ENCODE data around the gene KRTAP3-1.
"Not testable (repeated sequence)": the region's sequence is repeated elsewhere in the genome, so short reads cannot be mapped to it uniquely, and the experiment has no call there.

KRTAP3-1 gene

DNA sequence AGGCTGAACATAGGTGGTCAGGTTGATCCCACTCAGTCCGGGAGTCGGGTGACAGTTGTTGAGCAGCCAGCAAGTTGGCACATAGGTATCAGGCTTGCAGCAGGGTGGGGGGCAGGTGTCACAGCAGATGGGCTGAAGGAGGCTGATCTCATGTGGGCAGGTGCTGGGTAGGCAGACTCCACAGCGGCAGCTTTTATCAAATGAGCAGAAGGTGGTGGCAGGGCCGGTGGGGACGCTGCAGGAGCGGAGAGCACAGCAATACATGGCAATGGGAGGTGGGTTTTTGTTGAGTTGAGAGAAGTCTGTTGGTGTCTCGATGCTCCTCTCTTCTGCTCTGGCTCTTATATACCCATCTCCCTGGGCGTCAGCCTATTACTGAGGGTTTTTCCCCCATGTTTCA is at the start of gene KRTAP3-1:
TSS of gene KRTAP3-1 (minus strand) at position 318 of the 400 bp plus-strand sequence. CDS start at position 264, 54 bp downstream.
- H3K4me3 ChIP-seq (ENCODE audit: low read depth in 1 of 5, low read length in 5 of 5) = no peak within 1 kb of the TSS
- H3K27ac ChIP-seq (ENCODE audit: low read depth, low read length) = no peak within 1 kb of the TSS
- H3K9me3 ChIP-seq (ENCODE audit: control insufficient read depth in 5 of 5, low read length in 5 of 5) = no peaks in the 10 kb centered on the region
- peaks cover 0 to 3% (median 0%) of the 10 kb centered on the region in 5 donors for H3K27me3 ChIP-seq (ENCODE audit: control insufficient read depth in 5 of 5, insufficient read depth in 4 of 5, low read length in 5 of 5)
- H3K4me1 ChIP-seq (ENCODE audit: control insufficient read depth in 5 of 5, insufficient read depth in 5 of 5, low read length in 5 of 5) = no peaks in the 10 kb centered on the region
- H3K36me3 ChIP-seq (ENCODE audit: control insufficient read depth in 5 of 5, insufficient read depth in 5 of 5, low read length in 5 of 5) = no peaks in the 10 kb centered on the region
- H3K9ac ChIP-seq (ENCODE audit: low read length in 5 of 5) = no peak within 1 kb of the TSS

DNA sequence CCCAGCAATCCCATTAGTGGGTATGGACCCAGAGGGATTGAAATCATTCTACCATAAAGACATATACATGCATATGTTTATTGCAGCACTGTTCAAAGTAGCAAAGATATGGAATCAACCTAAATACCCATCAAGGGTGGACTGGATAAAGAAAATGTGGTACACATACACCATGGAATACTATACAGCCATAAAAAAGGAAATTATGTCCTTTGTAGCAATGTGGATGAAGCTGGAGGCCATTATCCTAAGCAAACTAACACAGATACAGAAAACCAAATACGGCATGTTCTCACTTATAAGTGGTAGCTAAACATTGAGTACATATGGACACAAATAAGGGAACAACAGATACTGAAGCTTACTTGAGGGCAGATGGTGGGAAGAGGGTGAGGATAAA is 48.6 kb upstream of the KRTAP3-1 start:
- no peak overlapping the region for H3K27ac ChIP-seq (ENCODE audit: low read depth, low read length)
- H3K27me3 ChIP-seq (ENCODE audit: control insufficient read depth in 5 of 5, insufficient read depth in 4 of 5, low read length in 5 of 5) = peaks cover 0 to 7% (median 4%) of the 10 kb centered on the region in 5 donors
- H3K4me1 ChIP-seq (ENCODE audit: control insufficient read depth in 5 of 5, insufficient read depth in 5 of 5, low read length in 5 of 5) = no peaks in the 10 kb centered on the region
- H3K9ac ChIP-seq (ENCODE audit: low read length in 5 of 5) = no peak overlapping the region
- no peak overlapping the region for H3K4me3 ChIP-seq (ENCODE audit: low read depth in 1 of 5, low read length in 5 of 5)
- H3K36me3 ChIP-seq (ENCODE audit: control insufficient read depth in 5 of 5, insufficient read depth in 5 of 5, low read length in 5 of 5) = no peaks in the 10 kb centered on the region
- H3K9me3 ChIP-seq (ENCODE audit: control insufficient read depth in 5 of 5, low read length in 5 of 5) = peaks cover 0 to 4% (median 3%) of the 10 kb centered on the region in 5 donors

GRCh38 chr17:41055130-41055529 is 46.2 kb upstream of the KRTAP3-1 start, which contains the start of gene KRTAP2-2:
TSS of gene KRTAP2-2 (minus strand) at chr17:41055230. CDS start at chr17:41055211, 19 bp downstream.
- H3K27me3 ChIP-seq (ENCODE audit: control insufficient read depth in 5 of 5, insufficient read depth in 4 of 5, low read length in 5 of 5) = not testable (repeated sequence)

GRCh38 chr17:41054556-41054955 is 45.6 kb upstream of the KRTAP3-1 start:
- not testable (repeated sequence) for H3K27me3 ChIP-seq (ENCODE audit: control insufficient read depth in 5 of 5, insufficient read depth in 4 of 5, low read length in 5 of 5); H3K9me3 ChIP-seq (ENCODE audit: control insufficient read depth in 5 of 5, low read length in 5 of 5); H3K27ac ChIP-seq (ENCODE audit: low read depth, low read length); H3K4me1 ChIP-seq (ENCODE audit: control insufficient read depth in 5 of 5, insufficient read depth in 5 of 5, low read length in 5 of 5); H3K9ac ChIP-seq (ENCODE audit: low read length in 5 of 5); H3K4me3 ChIP-seq (ENCODE audit: low read depth in 1 of 5, low read length in 5 of 5); H3K36me3 ChIP-seq (ENCODE audit: control insufficient read depth in 5 of 5, insufficient read depth in 5 of 5, low read length in 5 of 5)

More at GRCh38 chr17:41055130-41055529, 46.2 kb upstream of the KRTAP3-1 start, which contains the start of gene KRTAP2-2:
- H3K4me3 ChIP-seq (ENCODE audit: low read depth in 1 of 5, low read length in 5 of 5); H3K9ac ChIP-seq (ENCODE audit: low read length in 5 of 5); H3K9me3 ChIP-seq (ENCODE audit: control insufficient read depth in 5 of 5, low read length in 5 of 5); H3K27ac ChIP-seq (ENCODE audit: low read depth, low read length); H3K4me1 ChIP-seq (ENCODE audit: control insufficient read depth in 5 of 5, insufficient read depth in 5 of 5, low read length in 5 of 5); H3K36me3 ChIP-seq (ENCODE audit: control insufficient read depth in 5 of 5, insufficient read depth in 5 of 5, low read length in 5 of 5): not testable (repeated sequence)

DNA sequence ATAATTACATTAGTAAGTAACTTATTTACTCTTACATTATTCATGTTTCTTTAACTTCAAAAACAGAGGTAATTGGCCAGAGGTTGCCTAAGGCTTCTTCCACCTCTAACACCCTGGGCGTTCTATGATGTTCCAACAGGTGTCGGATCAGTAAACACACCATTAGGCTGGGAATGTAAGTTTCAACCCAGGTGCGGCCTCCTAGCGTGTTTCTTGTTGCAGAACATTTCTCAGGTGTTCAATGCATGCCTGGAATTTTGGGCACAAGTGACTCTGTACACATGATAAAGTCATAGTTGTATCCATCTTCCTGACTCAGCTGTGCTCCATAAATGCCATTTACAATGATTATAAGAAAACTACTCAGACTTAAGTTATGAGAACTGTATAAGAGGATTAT is 45.1 kb upstream of the KRTAP3-1 start:
- Histone ChIP-seq H3K27ac (ENCODE audit: low read depth, low read length) (no peak overlapping the region), H3K9ac (ENCODE audit: low read length in 5 of 5) (no peak overlapping the region), H3K4me1 (ENCODE audit: control insufficient read depth in 5 of 5, insufficient read depth in 5 of 5, low read length in 5 of 5) (no peaks in the 10 kb centered on the region), H3K9me3 (ENCODE audit: control insufficient read depth in 5 of 5, low read length in 5 of 5) (peaks cover 0 to 4% (median 3%) of the 10 kb centered on the region in 5 donors), H3K4me3 (ENCODE audit: low read depth in 1 of 5, low read length in 5 of 5) (no peak overlapping the region), H3K27me3 (ENCODE audit: control insufficient read depth in 5 of 5, insufficient read depth in 4 of 5, low read length in 5 of 5) (peaks cover 0 to 4% (median 2%) of the 10 kb centered on the region in 5 donors), H3K36me3 (ENCODE audit: control insufficient read depth in 5 of 5, insufficient read depth in 5 of 5, low read length in 5 of 5) (no peaks in the 10 kb centered on the region)

- Histone ChIP-seq H3K27ac (ENCODE audit: low read depth, low read length) (no peak overlapping the region), H3K4me3 (ENCODE audit: low read depth in 1 of 5, low read length in 5 of 5) (no peak overlapping the region), H3K9me3 (ENCODE audit: control insufficient read depth in 5 of 5, low read length in 5 of 5) (peaks cover 0 to 3% (median 2%) of the 10 kb centered on the region in 5 donors), H3K36me3 (ENCODE audit: control insufficient read depth in 5 of 5, insufficient read depth in 5 of 5, low read length in 5 of 5) (no peaks in the 10 kb centered on the region), H3K27me3 (ENCODE audit: control insufficient read depth in 5 of 5, insufficient read depth in 4 of 5, low read length in 5 of 5) (peaks cover 0 to 9% (median 2%) of the 10 kb centered on the region in 5 donors), H3K9ac (ENCODE audit: low read length in 5 of 5) (no peak overlapping the region), H3K4me1 (ENCODE audit: control insufficient read depth in 5 of 5, insufficient read depth in 5 of 5, low read length in 5 of 5) (no peaks in the 10 kb centered on the region)
These were observed 43.6 kb upstream of the KRTAP3-1 start for GRCh38 chr17:41052566-41052965.

- H3K27ac ChIP-seq (ENCODE audit: low read depth, low read length) = no peak overlapping the region
- no peaks in the 10 kb centered on the region for H3K4me1 ChIP-seq (ENCODE audit: control insufficient read depth in 5 of 5, insufficient read depth in 5 of 5, low read length in 5 of 5)
- H3K36me3 ChIP-seq (ENCODE audit: control insufficient read depth in 5 of 5, insufficient read depth in 5 of 5, low read length in 5 of 5) = no peaks in the 10 kb centered on the region
- peaks cover 0 to 10% (median 3%) of the 10 kb centered on the region in 5 donors for H3K27me3 ChIP-seq (ENCODE audit: control insufficient read depth in 5 of 5, insufficient read depth in 4 of 5, low read length in 5 of 5)
- no peaks in the 10 kb centered on the region for H3K9me3 ChIP-seq (ENCODE audit: control insufficient read depth in 5 of 5, low read length in 5 of 5)
- H3K4me3 ChIP-seq (ENCODE audit: low read depth in 1 of 5, low read length in 5 of 5) = no peak overlapping the region
- no peak overlapping the region for H3K9ac ChIP-seq (ENCODE audit: low read length in 5 of 5)
These were observed 40.2 kb upstream of the KRTAP3-1 start for GRCh38 chr17:41049110-41049509.

DNA sequence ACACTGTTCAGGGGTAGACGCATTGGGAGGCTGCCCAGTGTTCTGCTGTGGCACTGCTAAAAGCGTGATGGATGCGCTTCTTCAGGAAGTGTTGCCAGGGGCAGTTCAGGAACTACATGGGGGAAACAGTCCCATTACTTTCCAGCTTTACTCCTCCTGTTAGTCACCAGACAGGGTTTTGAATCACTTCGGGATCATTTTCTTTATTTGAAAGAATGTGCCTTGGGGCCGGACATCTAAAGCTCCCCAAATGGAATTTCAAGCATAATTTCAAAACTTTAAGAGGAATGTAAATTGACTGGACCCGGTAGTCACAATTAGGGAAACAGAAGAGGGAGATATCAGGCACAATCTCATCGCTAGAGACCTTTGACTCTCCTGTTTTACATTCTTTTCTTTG is 39.5 kb upstream of the KRTAP3-1 start:
- Histone ChIP-seq H3K36me3 (ENCODE audit: control insufficient read depth in 5 of 5, insufficient read depth in 5 of 5, low read length in 5 of 5) (no peaks in the 10 kb centered on the region), H3K4me1 (ENCODE audit: control insufficient read depth in 5 of 5, insufficient read depth in 5 of 5, low read length in 5 of 5) (no peaks in the 10 kb centered on the region), H3K4me3 (ENCODE audit: low read depth in 1 of 5, low read length in 5 of 5) (no peak overlapping the region), H3K9ac (ENCODE audit: low read length in 5 of 5) (no peak overlapping the region), H3K27me3 (ENCODE audit: control insufficient read depth in 5 of 5, insufficient read depth in 4 of 5, low read length in 5 of 5) (peaks cover 0 to 10% (median 3%) of the 10 kb centered on the region in 5 donors), H3K27ac (ENCODE audit: low read depth, low read length) (no peak overlapping the region), H3K9me3 (ENCODE audit: control insufficient read depth in 5 of 5, low read length in 5 of 5) (peaks cover 0 to under 1% (median 0%) of the 10 kb centered on the region in 5 donors)

DNA sequence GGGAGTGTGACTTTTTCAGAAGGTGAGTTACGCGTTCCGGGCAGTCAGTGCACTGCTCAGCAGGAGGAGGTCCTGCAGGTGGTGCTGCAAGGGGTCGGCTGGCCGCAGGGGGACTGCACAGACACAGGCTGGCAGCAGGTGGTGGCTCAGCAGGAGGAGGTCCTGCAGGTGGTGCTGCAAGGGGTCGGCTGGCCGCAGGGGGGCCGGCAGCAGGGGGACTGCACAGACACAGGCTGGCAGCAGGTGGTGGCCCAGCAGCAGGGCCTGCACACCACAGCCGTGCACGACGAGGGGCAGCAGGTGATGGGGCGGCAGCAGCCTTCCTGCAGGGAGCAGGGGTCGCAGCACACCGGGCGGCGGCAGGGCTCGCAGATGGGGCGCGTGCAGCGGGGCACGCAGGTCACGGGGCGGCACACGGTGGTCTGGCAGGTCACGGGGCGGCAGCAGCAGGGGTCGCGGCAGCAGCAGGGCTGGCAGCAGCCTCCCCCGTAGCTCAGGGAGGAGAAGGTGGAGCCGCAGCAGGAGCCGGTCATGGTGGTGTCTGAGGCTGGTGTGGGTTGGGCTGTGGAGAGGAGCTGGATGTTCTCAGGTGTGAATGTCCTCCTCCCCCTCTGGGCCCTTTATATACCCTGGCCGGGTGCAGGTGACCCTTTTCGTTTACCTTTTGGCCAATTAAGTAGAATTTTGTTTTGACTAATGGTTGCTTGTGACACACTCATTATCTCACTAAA is 38.0 kb upstream of the KRTAP3-1 start, which contains the start of gene KRTAP2-1:
TSS of gene KRTAP2-1 (minus strand) at position 582 of the 731 bp plus-strand sequence. CDS start at position 533, 49 bp downstream.
- H3K9me3 ChIP-seq (ENCODE audit: control insufficient read depth in 5 of 5, low read length in 5 of 5); H3K27ac ChIP-seq (ENCODE audit: low read depth, low read length); H3K4me3 ChIP-seq (ENCODE audit: low read depth in 1 of 5, low read length in 5 of 5); H3K27me3 ChIP-seq (ENCODE audit: control insufficient read depth in 5 of 5, insufficient read depth in 4 of 5, low read length in 5 of 5); H3K4me1 ChIP-seq (ENCODE audit: control insufficient read depth in 5 of 5, insufficient read depth in 5 of 5, low read length in 5 of 5); H3K9ac ChIP-seq (ENCODE audit: low read length in 5 of 5); H3K36me3 ChIP-seq (ENCODE audit: control insufficient read depth in 5 of 5, insufficient read depth in 5 of 5, low read length in 5 of 5): not testable (repeated sequence)

- Histone ChIP-seq H3K27me3 (ENCODE audit: control insufficient read depth in 5 of 5, insufficient read depth in 4 of 5, low read length in 5 of 5) (peaks cover 0 to 5% (median 0%) of the 10 kb centered on the region in 5 donors), H3K36me3 (ENCODE audit: control insufficient read depth in 5 of 5, insufficient read depth in 5 of 5, low read length in 5 of 5) (no peaks in the 10 kb centered on the region), H3K4me1 (ENCODE audit: control insufficient read depth in 5 of 5, insufficient read depth in 5 of 5, low read length in 5 of 5) (no peaks in the 10 kb centered on the region), H3K27ac (ENCODE audit: low read depth, low read length) (no peak overlapping the region), H3K4me3 (ENCODE audit: low read depth in 1 of 5, low read length in 5 of 5) (no peak overlapping the region), H3K9me3 (ENCODE audit: control insufficient read depth in 5 of 5, low read length in 5 of 5) (peaks cover 0 to 2% (median 0%) of the 10 kb centered on the region in 5 donors), H3K9ac (ENCODE audit: low read length in 5 of 5) (no peak overlapping the region)
These were observed 34.0 kb upstream of the KRTAP3-1 start for GRCh38 chr17:41042953-41043352.

Measured in subcutaneous abdominal adipose tissue (tissue), 5 donors.